ENCODE results near the gene ASNSD1.

- TF ChIP-seq CTCF (IDR thresholded peaks at IDR 0.05): no peak
- no peak for TF ChIP-seq POLR2A (IDR thresholded peaks at IDR 0.05)
- no peak for TF ChIP-seq POLR2AphosphoS5 (IDR thresholded peaks at IDR 0.05)
- no peak for TF ChIP-seq EP300 (IDR thresholded peaks at IDR 0.05)
These were observed 2.7 kb upstream of the ASNSD1 start for GRCh38 chr2:189658306-189659212.

Measured in gastroesophageal sphincter (tissue), 3 donors.